Gastroesophageal sphincter (tissue), 3 donors: ENCODE measurements around the gene MCTP1.

Source experiments
- POLR2A ChIP-seq, 2 donors: fragments of 450-650 bp; IDR thresholded peaks; one replicate each; pipeline ENCODE4 v1.6.1; 2017; ENCODE audit warnings: antibody characterized with exemption in 2 of 2, mild to moderate bottlenecking in 2 of 2, moderate library complexity in 1 of 2
- TF ChIP-seq, protein P1 (sequence below), 4 experiments: fragments of 200-600 bp in 2 of 4; fragments of 450-650 bp in 2 of 4; sonication (generic) in 1 of 4; IDR thresholded peaks; one replicate each; pipeline ENCODE4 v1.5.1; 2017 to 2019; ENCODE audit warnings: antibody characterized with exemption in 4 of 4, mild to moderate bottlenecking in 2 of 4, moderate library complexity in 2 of 4

DNA sequence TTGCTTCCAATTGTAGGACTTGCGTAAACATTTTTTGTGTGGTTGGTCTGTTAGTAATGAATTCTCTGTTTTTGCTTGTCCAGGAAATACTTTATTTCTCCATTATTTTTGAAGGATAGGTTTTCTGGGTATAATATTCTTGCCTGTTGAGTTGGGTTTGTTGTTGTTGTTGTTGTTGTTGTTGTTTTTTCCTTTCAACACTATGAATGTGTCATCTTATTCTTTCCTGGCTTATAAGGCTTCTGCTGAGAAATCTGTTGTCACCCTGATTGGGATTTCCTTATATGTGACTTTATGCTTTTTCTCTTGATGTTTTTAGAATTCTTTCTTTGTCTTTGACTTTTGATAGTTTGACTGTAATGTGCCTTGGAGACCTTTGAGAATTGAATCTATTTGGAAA, 626.6 kb downstream of the MCTP1 start:
- TF ChIP-seq, protein P1, sequence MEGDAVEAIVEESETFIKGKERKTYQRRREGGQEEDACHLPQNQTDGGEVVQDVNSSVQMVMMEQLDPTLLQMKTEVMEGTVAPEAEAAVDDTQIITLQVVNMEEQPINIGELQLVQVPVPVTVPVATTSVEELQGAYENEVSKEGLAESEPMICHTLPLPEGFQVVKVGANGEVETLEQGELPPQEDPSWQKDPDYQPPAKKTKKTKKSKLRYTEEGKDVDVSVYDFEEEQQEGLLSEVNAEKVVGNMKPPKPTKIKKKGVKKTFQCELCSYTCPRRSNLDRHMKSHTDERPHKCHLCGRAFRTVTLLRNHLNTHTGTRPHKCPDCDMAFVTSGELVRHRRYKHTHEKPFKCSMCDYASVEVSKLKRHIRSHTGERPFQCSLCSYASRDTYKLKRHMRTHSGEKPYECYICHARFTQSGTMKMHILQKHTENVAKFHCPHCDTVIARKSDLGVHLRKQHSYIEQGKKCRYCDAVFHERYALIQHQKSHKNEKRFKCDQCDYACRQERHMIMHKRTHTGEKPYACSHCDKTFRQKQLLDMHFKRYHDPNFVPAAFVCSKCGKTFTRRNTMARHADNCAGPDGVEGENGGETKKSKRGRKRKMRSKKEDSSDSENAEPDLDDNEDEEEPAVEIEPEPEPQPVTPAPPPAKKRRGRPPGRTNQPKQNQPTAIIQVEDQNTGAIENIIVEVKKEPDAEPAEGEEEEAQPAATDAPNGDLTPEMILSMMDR (IDR thresholded peaks at IDR 0.05), result no peak
- no peak for TF ChIP-seq POLR2A (IDR thresholded peaks at IDR 0.05)
